Parathyroid adenoma (tissue), 2 donors: ENCODE measurements around the gene ANKRD31.

Experiments
- H2AFZ ChIP-seq: fragments of 300-600 bp; sonication (generic); one replicate; pipeline ENCODE4 v1.7.0; 2017; ENCODE audit warnings: antibody characterized with exemption, mild to moderate bottlenecking
- H3K27ac ChIP-seq: fragments of 300-600 bp; sonication (generic); one replicate; pipeline ENCODE4 v1.7.0; 2017
- H3K27me3 ChIP-seq: fragments of 300-600 bp; sonication (generic); one replicate; pipeline ENCODE4 v1.7.0; 2017; ENCODE audit warnings: low read length; ENCODE audit not compliant: control insufficient read depth, insufficient read depth
- H3K36me3 ChIP-seq: fragments of 300-600 bp; sonication (generic); one replicate; pipeline ENCODE4 v1.7.0; 2017; ENCODE audit warnings: low read length; ENCODE audit not compliant: control insufficient read depth, insufficient read depth
- H3K4me1 ChIP-seq: fragments of 300-600 bp; sonication (generic); one replicate; pipeline ENCODE4 v1.7.0; 2017; ENCODE audit warnings: control low read depth
- H3K4me2 ChIP-seq: fragments of 300-600 bp; sonication (generic); one replicate; pipeline ENCODE4 v1.7.0; 2017; ENCODE audit warnings: low read length
- H3K4me3 ChIP-seq: fragments of 300-600 bp; sonication (generic); one replicate; pipeline ENCODE4 v1.7.0; 2017; ENCODE audit warnings: low read depth, low read length
- H3K79me2 ChIP-seq: fragments of 300-600 bp; sonication (generic); one replicate; pipeline ENCODE4 v1.7.0; 2017; ENCODE audit warnings: control low read depth
- H3K9ac ChIP-seq: fragments of 300-600 bp; sonication (generic); one replicate; pipeline ENCODE4 v1.7.0; 2017; ENCODE audit warnings: mild to moderate bottlenecking
- H3K9me3 ChIP-seq: fragments of 300-600 bp; sonication (generic); one replicate; pipeline ENCODE4 v1.7.0; 2017; ENCODE audit warnings: low read length; ENCODE audit not compliant: control insufficient read depth
- TF ChIP-seq, protein P1 (sequence below): fragments of 300-600 bp; sonication (generic); IDR thresholded peaks from one replicate; pipeline ENCODE4 v1.7.0; 2017; ENCODE audit warnings: antibody characterized with exemption, mild to moderate bottlenecking
- donor health status: primary hyperparathyroidism.

ANKRD31 gene

GRCh38 chr5:75281716-75282465 is 45.2 kb upstream of the ANKRD31 start:
- Histone ChIP-seq H3K9ac (no peak overlapping the region), H3K27ac (no peak overlapping the region), H3K36me3 (no peaks in the 10 kb centered on the region), H3K27me3 (no peaks in the 10 kb centered on the region), H3K4me2 (no peak overlapping the region), H2AFZ (no peak overlapping the region), H3K4me1 (no peaks in the 10 kb centered on the region), H3K4me3 (no peak overlapping the region), H3K79me2 (no peaks in the 10 kb centered on the region), H3K9me3 (no peaks in the 10 kb centered on the region)
- TF ChIP-seq, protein P1, sequence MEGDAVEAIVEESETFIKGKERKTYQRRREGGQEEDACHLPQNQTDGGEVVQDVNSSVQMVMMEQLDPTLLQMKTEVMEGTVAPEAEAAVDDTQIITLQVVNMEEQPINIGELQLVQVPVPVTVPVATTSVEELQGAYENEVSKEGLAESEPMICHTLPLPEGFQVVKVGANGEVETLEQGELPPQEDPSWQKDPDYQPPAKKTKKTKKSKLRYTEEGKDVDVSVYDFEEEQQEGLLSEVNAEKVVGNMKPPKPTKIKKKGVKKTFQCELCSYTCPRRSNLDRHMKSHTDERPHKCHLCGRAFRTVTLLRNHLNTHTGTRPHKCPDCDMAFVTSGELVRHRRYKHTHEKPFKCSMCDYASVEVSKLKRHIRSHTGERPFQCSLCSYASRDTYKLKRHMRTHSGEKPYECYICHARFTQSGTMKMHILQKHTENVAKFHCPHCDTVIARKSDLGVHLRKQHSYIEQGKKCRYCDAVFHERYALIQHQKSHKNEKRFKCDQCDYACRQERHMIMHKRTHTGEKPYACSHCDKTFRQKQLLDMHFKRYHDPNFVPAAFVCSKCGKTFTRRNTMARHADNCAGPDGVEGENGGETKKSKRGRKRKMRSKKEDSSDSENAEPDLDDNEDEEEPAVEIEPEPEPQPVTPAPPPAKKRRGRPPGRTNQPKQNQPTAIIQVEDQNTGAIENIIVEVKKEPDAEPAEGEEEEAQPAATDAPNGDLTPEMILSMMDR = no peak

GRCh38 chr5:75279321-75279720 is 42.6 kb upstream of the ANKRD31 start:
- Histone ChIP-seq H3K4me2 (no peak overlapping the region), H3K4me3 (no peak overlapping the region), H3K36me3 (no peaks in the 10 kb centered on the region), H3K27ac (no peak overlapping the region), H3K4me1 (no peaks in the 10 kb centered on the region), H3K9me3 (no peaks in the 10 kb centered on the region), H3K27me3 (no peaks in the 10 kb centered on the region), H3K9ac (no peak overlapping the region), H2AFZ (no peak overlapping the region), H3K79me2 (no peaks in the 10 kb centered on the region)
- TF ChIP-seq, protein P1 = no peak

DNA sequence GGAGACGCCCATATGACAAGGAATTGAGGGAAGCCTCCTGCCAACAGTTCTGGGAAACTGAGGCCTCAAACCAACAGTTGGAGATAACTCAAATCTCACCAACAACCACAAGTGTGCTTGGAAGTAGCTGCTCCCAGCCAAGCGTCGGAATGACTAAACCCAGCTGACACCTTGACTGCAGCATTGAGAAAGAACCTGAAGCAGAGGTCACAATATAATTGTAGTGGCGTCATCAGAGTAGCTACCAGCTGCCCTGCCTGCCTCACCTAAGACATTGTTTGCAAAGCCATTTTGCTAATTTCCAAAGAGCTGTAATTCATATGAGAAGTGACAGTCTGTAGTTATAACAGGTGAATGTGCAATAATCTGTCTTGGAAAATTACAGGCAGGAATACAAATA is 40.8 kb upstream of the ANKRD31 start:
- Histone ChIP-seq H3K27me3 (no peaks in the 10 kb centered on the region), H3K79me2 (no peaks in the 10 kb centered on the region), H3K4me3 (no peak overlapping the region), H3K4me2 (no peak overlapping the region), H3K27ac (no peak overlapping the region), H3K9ac (no peak overlapping the region), H3K9me3 (no peaks in the 10 kb centered on the region), H2AFZ (no peak overlapping the region), H3K4me1 (no peaks in the 10 kb centered on the region), H3K36me3 (no peaks in the 10 kb centered on the region)
- TF ChIP-seq, protein P1 = no peak

- Histone ChIP-seq H3K9me3 (no peaks in the 10 kb centered on the region), H3K27ac (no peak overlapping the region), H3K36me3 (no peaks in the 10 kb centered on the region), H3K4me3 (no peak overlapping the region), H3K9ac (no peak overlapping the region), H2AFZ (no peak overlapping the region), H3K27me3 (no peaks in the 10 kb centered on the region), H3K79me2 (no peaks in the 10 kb centered on the region), H3K4me1 (no peaks in the 10 kb centered on the region), H3K4me2 (no peak overlapping the region)
- TF ChIP-seq, protein P1 = no peak
These were observed 39.1 kb upstream of the ANKRD31 start for GRCh38 chr5:75275756-75276155.

GRCh38 chr5:75275147-75275546 is 38.5 kb upstream of the ANKRD31 start:
- H3K27me3 ChIP-seq = no peaks in the 10 kb centered on the region
- no peak overlapping the region for H2AFZ ChIP-seq
- no peak overlapping the region for H3K9ac ChIP-seq
- no peak overlapping the region for H3K27ac ChIP-seq
- TF ChIP-seq, protein P1 = no peak
- no peaks in the 10 kb centered on the region for H3K9me3 ChIP-seq
- H3K4me1 ChIP-seq = no peaks in the 10 kb centered on the region
- no peaks in the 10 kb centered on the region for H3K79me2 ChIP-seq
- no peaks in the 10 kb centered on the region for H3K36me3 ChIP-seq
- H3K4me2 ChIP-seq = no peak overlapping the region
- H3K4me3 ChIP-seq = no peak overlapping the region
